ENCODE data around the gene SLFN12. TPM values are rescaled to one million over a fixed set of nuclear protein-coding genes. Genes with fewer than 3 reads are reported as not detected.

The SLFN12 gene
- total RNA-seq, 1 experiment from 2014 or later, result 14.5 TPM

GRCh38 chr17:35387496-35387895 lies 44.8 kb downstream of the SLFN12 start:
- H3T11ph ChIP-seq (ENCODE audit: low read length), result no peak overlapping the region
- no peak overlapping the region for H2BK20ac ChIP-seq (ENCODE audit: low read depth, low read length, poor library complexity, severe bottlenecking)
- no peak overlapping the region for H3K14ac ChIP-seq (ENCODE audit: insufficient read depth, low read length)
- no peaks in the 10 kb centered on the region for H4K20me1 ChIP-seq (ENCODE audit: control insufficient read depth, insufficient read depth, insufficient read length)
- no peak overlapping the region for H2BK12ac ChIP-seq (ENCODE audit: insufficient read length, low read depth, low read length)
- no peak overlapping the region for H2BK5ac ChIP-seq (ENCODE audit: insufficient read length, low read length)
- Mint-ChIP-seq H3K27me3 (ENCODE audit: low read depth) (peaks cover 4% of the 10 kb centered on the region), H3K9me3 (no peaks in the 10 kb centered on the region; a peak in 1 of 5 replicates), H3K36me3 (ENCODE audit: insufficient read depth in 1 of 3, low read depth in 3 of 3) (no peaks in the 10 kb centered on the region), H3K27ac (no peak overlapping the region), H3K4me3 (no peak overlapping the region), H3K4me1 (peaks cover 3 to 11% of the 10 kb centered on the region in 2 experiments; a peak in 3 of 4 replicates)
- TF ChIP-seq, protein P1, sequence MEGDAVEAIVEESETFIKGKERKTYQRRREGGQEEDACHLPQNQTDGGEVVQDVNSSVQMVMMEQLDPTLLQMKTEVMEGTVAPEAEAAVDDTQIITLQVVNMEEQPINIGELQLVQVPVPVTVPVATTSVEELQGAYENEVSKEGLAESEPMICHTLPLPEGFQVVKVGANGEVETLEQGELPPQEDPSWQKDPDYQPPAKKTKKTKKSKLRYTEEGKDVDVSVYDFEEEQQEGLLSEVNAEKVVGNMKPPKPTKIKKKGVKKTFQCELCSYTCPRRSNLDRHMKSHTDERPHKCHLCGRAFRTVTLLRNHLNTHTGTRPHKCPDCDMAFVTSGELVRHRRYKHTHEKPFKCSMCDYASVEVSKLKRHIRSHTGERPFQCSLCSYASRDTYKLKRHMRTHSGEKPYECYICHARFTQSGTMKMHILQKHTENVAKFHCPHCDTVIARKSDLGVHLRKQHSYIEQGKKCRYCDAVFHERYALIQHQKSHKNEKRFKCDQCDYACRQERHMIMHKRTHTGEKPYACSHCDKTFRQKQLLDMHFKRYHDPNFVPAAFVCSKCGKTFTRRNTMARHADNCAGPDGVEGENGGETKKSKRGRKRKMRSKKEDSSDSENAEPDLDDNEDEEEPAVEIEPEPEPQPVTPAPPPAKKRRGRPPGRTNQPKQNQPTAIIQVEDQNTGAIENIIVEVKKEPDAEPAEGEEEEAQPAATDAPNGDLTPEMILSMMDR (conservative IDR thresholded peaks at IDR 0.05), result no peak
- no peak overlapping the region for H3K4ac ChIP-seq (ENCODE audit: low read depth, low read length)
- no peak overlapping the region for H4K8ac ChIP-seq (replicated peaks; ENCODE audit: insufficient read length, low read depth, low read length)
- DNase-seq, result no peak
- no peak overlapping the region for H4K91ac ChIP-seq (ENCODE audit: insufficient read length, low read depth, low read length)
- H2AK5ac ChIP-seq (ENCODE audit: insufficient read length, low read length), result no peak overlapping the region
- H4K5ac ChIP-seq (ENCODE audit: insufficient read length, low read depth, low read length), result no peak overlapping the region
- no peak overlapping the region for H2BK120ac ChIP-seq (ENCODE audit: low read depth, low read length, poor library complexity, severe bottlenecking)
- H3K56ac ChIP-seq (ENCODE audit: insufficient read length, low read depth, low read length), result no peak overlapping the region
- H3K23ac ChIP-seq (ENCODE audit: insufficient read length, low read depth, low read length), result no peak overlapping the region
- no peaks in the 10 kb centered on the region for H3K79me2 ChIP-seq (ENCODE audit: insufficient read depth, low read length)
- no peaks in the 10 kb centered on the region for H3K4me1 ChIP-seq (ENCODE audit: insufficient read depth, low read length)
- H3K27ac ChIP-seq (ENCODE audit: insufficient read length, low read depth, low read length), result no peak overlapping the region
- no peak overlapping the region for H2AFZ ChIP-seq (ENCODE audit: low read length)
- H3K9me3 ChIP-seq (ENCODE audit: control insufficient read depth, low read depth, low read length), result no peaks in the 10 kb centered on the region
- H3K9ac ChIP-seq (ENCODE audit: extremely low read depth, insufficient read length, low read length), result no peak overlapping the region
- no peaks in the 10 kb centered on the region for H3K27me3 ChIP-seq (ENCODE audit: insufficient read depth, low read length)
- H3K23me2 ChIP-seq (ENCODE audit: insufficient read length, low read depth, low read length, poor library complexity, severe bottlenecking), result no peaks in the 10 kb centered on the region
- H3K4me2 ChIP-seq (ENCODE audit: insufficient read depth, insufficient read length, low read length), result no peak overlapping the region
- H2BK15ac ChIP-seq (ENCODE audit: low read depth, low read length), result no peak overlapping the region
- H3K18ac ChIP-seq (ENCODE audit: insufficient read length, low read depth, low read length), result no peak overlapping the region
- no peaks in the 10 kb centered on the region for H3K79me1 ChIP-seq (ENCODE audit: insufficient read depth, low read depth, low read length, poor library complexity, severe bottlenecking)

Measured in H9 (cell line).